ENCODE results near the gene PTPRB.
A peak's percentile ranks its signal among the peaks of the same experiment; 100 is the strongest.

The PTPRB gene

DNA sequence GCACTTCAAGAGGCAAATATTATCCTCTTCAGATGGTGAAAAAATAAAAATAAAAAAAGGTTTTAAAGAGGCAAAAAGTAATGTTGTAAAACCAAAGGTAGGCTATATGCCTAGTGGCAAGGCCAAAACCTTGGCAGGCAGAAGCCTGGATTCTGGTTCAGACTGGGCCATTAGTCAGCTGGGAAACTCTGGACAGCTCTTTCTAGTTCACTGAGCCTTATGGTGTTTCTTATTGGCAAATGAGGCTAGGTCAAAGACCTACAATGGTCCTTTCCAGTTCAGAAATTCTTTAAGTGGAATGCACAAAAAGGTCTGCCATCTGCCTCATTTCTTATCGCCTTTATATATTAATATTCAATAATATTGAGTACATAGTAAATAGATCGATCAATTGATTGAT, 44.6 kb downstream of the PTPRB start:
- Histone ChIP-seq H3K36me3 (ENCODE audit: control insufficient read depth, insufficient read depth, low read length) (no peaks in the 10 kb centered on the region), H3K27me3 (replicated peaks; ENCODE audit: control insufficient read depth, insufficient read depth, low read length) (no peaks in the 10 kb centered on the region), H3K4me3 (replicated peaks; ENCODE audit: low read depth, low read length) (no peak overlapping the region)
- DNase-seq (ENCODE audit: extremely low read depth, insufficient read length), result no peak
- TF ChIP-seq, protein P1, sequence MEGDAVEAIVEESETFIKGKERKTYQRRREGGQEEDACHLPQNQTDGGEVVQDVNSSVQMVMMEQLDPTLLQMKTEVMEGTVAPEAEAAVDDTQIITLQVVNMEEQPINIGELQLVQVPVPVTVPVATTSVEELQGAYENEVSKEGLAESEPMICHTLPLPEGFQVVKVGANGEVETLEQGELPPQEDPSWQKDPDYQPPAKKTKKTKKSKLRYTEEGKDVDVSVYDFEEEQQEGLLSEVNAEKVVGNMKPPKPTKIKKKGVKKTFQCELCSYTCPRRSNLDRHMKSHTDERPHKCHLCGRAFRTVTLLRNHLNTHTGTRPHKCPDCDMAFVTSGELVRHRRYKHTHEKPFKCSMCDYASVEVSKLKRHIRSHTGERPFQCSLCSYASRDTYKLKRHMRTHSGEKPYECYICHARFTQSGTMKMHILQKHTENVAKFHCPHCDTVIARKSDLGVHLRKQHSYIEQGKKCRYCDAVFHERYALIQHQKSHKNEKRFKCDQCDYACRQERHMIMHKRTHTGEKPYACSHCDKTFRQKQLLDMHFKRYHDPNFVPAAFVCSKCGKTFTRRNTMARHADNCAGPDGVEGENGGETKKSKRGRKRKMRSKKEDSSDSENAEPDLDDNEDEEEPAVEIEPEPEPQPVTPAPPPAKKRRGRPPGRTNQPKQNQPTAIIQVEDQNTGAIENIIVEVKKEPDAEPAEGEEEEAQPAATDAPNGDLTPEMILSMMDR (IDR thresholded peaks at IDR 0.05; ENCODE audit: insufficient read depth, low read length, poor library complexity, severe bottlenecking), result no peak

DNA sequence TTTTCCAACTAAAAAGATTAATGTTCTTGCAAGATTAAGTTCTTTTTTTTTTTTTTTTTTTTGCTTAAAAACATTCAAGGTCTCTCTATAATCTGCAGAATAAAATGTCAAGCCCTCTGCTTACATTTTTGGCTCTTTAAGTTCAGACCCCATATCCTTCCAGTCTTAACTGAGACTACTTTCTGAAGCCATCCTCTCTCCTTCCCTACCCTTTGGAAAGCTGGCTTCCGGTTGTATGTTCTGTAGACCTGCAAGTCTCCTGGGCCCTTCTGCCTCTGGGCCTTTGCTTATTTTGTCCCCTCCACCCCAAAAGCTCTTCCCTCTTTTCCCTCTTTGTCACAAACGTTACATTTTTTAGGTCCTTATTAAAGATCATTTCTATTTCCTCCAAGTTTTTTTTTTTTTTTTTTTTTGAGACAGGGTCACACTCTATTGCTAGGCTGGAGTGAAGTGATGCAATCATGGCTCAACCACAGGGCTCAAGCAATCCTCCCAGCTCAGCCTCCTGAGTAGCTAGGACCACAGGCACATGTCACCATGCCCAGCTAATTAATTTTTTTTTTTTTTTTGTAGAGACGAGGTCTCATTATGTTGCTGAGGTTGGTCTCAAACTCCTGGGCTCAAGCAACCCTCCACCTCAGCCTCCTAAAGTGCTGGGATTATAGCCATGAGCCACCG, 46.5 kb downstream of the PTPRB start:
- Histone ChIP-seq H3K36me3 (ENCODE audit: control insufficient read depth, insufficient read depth, low read length) (no peaks in the 10 kb centered on the region), H3K4me3 (replicated peaks; ENCODE audit: low read depth, low read length) (no peak overlapping the region), H3K27me3 (replicated peaks; ENCODE audit: control insufficient read depth, insufficient read depth, low read length) (no peaks in the 10 kb centered on the region)
- no peak for DNase-seq (ENCODE audit: extremely low read depth, insufficient read length)
- TF ChIP-seq, protein P1 (IDR thresholded peaks at IDR 0.05; ENCODE audit: insufficient read depth, low read length, poor library complexity, severe bottlenecking), result no peak

DNA sequence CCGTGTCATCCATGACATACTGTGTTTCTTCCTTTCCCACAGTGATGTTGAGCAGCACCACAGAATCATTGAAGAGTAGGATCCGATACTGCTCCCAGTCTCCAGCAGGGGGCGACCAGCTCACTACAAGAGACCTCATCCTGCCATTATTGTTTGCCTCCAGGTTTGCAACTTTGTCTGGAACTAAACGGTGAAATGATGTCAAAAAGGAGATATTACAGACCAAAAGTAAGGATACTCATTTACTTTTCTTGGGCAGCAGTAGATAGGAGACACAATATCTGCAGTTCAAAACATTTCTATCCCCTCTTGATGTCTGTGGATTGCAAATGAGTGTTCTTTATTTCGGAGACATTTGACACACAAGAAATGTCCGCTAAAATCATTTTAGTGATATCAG, 47.2 kb downstream of the PTPRB start:
- no peaks in the 10 kb centered on the region for H3K36me3 ChIP-seq (ENCODE audit: control insufficient read depth, insufficient read depth, low read length)
- TF ChIP-seq, protein P1 (IDR thresholded peaks at IDR 0.05; ENCODE audit: insufficient read depth, low read length, poor library complexity, severe bottlenecking), result peak; percentile 91
- H3K4me3 ChIP-seq (replicated peaks; ENCODE audit: low read depth, low read length), result no peak overlapping the region
- no peak for DNase-seq (ENCODE audit: extremely low read depth, insufficient read length)
- no peaks in the 10 kb centered on the region for H3K27me3 ChIP-seq (replicated peaks; ENCODE audit: control insufficient read depth, insufficient read depth, low read length)

DNA sequence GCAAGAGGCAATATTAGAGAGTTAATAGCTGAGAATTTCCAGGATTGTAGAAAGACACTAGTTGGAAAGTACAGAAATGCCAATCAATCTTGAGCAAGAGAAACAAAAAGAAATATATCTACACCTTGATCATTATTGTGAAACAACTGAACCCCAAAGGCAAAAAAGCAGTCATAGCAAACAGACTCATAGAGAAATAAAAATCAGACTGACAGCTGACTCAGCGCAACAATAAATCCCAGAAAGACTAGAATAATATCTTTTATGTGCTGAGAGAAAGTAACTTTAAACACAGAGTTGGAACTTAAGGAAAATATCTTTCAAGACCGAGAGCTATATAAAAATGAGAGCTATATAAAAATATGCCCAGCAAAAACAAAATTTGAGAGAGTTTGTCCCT, 52.9 kb downstream of the PTPRB start:
- no peaks in the 10 kb centered on the region for H3K36me3 ChIP-seq (ENCODE audit: control insufficient read depth, insufficient read depth, low read length)
- no peaks in the 10 kb centered on the region for H3K27me3 ChIP-seq (replicated peaks; ENCODE audit: control insufficient read depth, insufficient read depth, low read length)
- no peak overlapping the region for H3K4me3 ChIP-seq (replicated peaks; ENCODE audit: low read depth, low read length)
- TF ChIP-seq, protein P1 (IDR thresholded peaks at IDR 0.05; ENCODE audit: insufficient read depth, low read length, poor library complexity, severe bottlenecking), result no peak
- no peak for DNase-seq (ENCODE audit: extremely low read depth, insufficient read length)

DNA sequence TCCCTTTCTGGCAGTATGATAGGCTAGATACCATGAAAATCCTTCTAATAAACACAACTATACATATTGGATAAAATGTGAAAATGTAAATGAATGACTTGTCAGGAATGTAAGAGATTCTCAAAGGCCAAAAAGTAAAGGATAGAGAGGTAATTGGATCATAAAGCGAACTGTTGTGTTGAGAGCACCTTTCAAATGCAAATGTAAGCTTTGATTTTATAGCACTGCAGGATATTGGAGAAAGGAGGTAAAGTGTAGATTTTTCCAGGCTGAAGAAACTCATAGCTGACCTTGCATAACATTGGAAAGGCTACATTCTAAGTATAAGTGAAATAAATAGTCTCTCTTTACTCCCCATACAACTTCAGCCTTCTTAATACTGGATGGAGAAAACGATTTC, 54.0 kb downstream of the PTPRB start:
- TF ChIP-seq, protein P1 (IDR thresholded peaks at IDR 0.05; ENCODE audit: insufficient read depth, low read length, poor library complexity, severe bottlenecking), result no peak
- H3K36me3 ChIP-seq (ENCODE audit: control insufficient read depth, insufficient read depth, low read length), result no peaks in the 10 kb centered on the region

GRCh38 chr12:70581208-70581607, 56.0 kb downstream of the PTPRB start:
- DNase-seq (ENCODE audit: extremely low read depth, insufficient read length), result no peak
- no peaks in the 10 kb centered on the region for H3K27me3 ChIP-seq (replicated peaks; ENCODE audit: control insufficient read depth, insufficient read depth, low read length)
- TF ChIP-seq, protein P1 (IDR thresholded peaks at IDR 0.05; ENCODE audit: insufficient read depth, low read length, poor library complexity, severe bottlenecking), result no peak
- no peak overlapping the region for H3K4me3 ChIP-seq (replicated peaks; ENCODE audit: low read depth, low read length)
- H3K36me3 ChIP-seq (ENCODE audit: control insufficient read depth, insufficient read depth, low read length), result no peaks in the 10 kb centered on the region

More for the DNA sequence above, 54.0 kb downstream of the PTPRB start:
- no peak for DNase-seq (ENCODE audit: extremely low read depth, insufficient read length)
- H3K27me3 ChIP-seq (replicated peaks; ENCODE audit: control insufficient read depth, insufficient read depth, low read length), result no peaks in the 10 kb centered on the region
- no peak overlapping the region for H3K4me3 ChIP-seq (replicated peaks; ENCODE audit: low read depth, low read length)

Measured in GM06990 (cell line).